Activated T-cell treated with anti-CD3 and anti-CD28 coated beads, Interleukin-2, amount 50 U/mL, for 1 hour (primary cell): ENCODE results near the gene RPS6KA4.
A peak's percentile ranks its signal among the peaks of the same experiment; 100 is the strongest.

ENCODE experiments used
- DNase-seq: peaks from one replicate; pipeline ENCODE4 v3.0.0-alpha.2; 2020

RPS6KA4 gene

DNA sequence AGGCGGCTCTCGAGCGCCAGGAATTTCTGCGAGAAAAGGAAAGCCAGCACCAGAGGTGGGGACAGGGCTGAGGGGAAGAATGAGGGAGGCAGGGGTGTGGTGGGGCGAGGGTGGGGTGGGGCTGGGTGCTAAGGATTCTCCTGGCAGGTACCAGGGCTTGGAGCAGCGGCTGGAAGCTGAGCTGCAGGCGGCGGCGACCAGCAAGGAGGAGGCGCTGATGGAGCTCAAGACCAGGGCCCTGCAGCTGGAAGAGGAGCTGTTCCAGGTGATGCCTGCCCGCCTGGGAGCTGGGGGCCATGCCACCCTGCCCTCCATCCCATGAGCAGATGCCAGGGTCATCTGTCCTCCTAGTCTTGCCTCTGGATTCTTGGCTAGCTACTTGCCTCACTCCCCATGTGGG is 9.6 kb upstream of the RPS6KA4 start:
- DNase-seq: no peak

GRCh38 chr11:64351136-64351631 is 7.8 kb upstream of the RPS6KA4 start:
- DNase-seq: no peak

DNA sequence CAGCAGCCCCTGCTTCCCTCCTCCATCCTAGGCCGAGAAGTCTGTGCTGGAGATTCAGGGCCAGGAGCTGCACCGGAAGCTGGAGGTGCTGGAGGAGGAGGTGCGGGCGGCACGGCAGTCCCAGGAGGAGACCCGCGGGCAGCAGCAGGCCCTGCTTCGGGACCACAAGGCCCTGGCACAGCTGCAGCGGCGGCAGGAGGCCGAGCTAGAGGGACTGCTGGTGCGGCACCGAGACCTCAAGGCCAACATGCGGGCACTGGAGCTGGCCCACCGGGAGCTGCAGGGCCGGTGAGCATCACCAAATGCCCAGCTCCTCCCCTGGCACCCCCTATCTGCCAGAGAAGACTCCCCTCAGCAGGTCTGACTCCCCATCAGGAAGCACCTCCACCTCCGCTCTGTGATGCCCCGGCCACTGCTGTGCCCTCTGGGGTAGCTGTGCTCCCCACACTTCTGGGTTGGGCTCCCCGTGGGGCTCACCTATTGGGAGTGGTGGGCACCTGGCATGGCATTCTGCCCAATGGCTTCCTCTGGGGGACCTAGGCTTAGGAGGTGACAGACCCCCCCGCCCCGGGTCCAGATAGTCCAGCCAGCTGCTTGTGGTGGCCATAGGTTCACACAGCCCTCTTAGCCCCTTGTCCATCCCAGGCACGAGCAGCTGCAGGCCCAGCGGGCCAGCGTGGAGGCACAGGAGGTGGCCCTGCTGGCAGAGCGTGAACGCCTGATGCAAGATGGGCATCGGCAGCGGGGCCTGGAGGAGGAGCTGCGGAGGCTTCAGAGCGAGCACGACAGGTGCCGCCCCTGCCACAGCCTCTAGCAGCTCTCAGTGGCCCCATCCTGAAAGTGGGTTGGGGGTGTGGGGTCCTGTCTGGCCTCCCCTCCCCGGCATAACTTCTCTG is 6.6 kb upstream of the RPS6KA4 start:
- no peak for DNase-seq

GRCh38 chr11:64352995-64353714 is 5.8 kb upstream of the RPS6KA4 start:
- no peak for DNase-seq

GRCh38 chr11:64353715-64354506 is 5.1 kb upstream of the RPS6KA4 start:
- no peak for DNase-seq

DNA sequence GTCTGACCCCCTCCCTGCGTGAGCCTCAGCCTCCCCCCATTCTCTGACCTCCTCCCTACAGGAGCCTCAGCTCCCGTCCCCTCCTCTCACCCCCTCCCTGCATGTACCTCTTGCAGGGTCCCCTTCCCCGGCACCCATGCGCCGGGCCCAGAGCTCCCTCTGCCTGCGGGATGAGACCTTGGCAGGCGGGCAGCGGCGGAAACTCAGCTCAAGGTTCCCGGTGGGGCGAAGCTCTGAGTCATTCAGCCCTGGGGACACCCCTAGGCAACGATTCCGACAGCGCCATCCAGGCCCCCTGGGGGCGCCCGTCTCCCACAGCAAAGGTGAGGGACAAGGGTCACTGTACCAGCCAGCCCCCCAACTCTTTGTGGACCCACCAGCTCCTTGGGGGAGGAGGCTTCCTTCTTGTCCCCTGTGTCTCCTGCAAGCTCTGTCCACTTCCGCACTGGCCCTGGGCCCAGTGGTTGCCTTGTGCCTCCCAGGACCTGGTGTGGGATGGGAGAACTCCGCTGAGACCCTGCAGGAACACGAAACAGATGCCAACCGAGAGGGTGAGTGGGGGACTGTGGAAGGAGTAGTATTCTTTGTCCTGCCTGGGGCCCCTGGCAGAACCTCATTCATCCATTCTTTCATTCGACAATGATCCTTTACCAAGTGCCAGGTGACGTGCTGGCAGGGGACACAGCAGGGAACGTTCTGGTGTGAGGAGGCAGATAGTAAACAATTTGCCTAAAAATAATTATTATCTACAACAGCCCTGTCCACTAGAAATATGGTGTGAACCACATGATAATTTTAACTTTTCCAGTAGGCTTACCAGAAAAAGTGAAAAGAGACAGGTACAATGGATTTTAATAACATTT is 3.7 kb upstream of the RPS6KA4 start:
- peak; percentile 60 for DNase-seq

DNA sequence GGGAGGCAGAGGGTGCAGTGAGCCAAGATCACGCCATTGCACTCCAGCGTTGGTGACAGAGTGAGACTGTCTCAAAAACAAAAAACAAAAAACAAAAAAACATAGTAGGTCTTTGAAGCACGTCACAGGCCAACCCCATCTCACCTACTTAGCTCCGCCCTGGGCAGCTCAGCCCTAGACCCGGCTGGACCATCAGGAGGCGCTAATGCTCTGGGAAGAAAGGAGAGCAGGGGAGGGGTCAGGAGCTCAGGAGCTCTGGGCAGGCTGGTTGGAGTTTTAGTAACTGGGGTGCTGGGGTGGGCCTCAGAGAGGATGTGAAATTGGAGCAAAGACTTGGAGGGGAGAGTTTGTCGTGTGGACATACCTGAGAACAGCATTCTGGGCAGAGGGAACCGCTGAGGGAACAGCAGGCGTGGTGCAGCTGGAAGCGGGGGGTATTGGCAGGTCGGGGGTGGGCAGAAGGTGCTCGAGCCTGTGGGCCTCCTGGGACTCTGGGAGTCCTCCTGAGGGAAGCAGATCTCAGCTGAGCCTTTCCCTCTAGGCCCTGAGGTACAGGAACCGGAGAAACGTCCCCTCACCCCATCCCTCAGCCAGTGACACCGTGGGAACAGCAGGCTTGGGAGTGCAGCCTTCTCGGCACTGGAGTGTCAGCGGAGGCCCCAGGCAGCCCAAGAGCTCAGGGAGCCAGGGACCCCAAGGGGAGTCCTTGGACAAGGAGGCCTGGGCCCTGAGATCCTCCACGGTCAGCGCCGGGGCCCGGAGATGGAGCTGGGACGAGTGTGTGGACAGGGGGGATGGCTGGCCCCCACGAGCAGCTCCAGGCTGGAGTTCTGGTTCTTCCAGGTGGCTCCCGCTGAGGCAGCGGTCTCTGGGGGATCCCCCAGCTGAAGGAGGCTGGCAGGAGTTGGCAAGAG is 2.2 kb upstream of the RPS6KA4 start:
- no peak for DNase-seq

DNA sequence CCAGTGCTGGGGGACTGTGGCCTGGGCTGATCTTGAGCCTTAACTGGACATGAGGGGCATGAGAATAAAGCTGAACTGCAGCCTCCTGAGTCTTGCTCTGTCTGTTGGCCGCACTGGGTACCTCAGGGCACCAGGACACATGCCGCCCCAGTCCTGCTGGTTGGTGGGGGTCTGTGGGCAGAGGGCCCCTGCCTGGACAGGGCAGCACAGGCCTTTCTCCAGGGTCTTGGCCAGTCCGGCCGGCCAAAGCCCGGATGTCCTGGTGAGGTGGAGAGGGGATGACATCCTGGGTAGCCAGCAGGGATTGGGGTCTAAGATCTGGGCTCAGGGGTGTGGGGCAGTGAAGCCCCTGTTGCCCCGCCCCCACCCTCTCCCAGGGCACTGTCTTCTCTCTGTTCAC is 1.5 kb upstream of the RPS6KA4 start:
- DNase-seq: no peak

DNA sequence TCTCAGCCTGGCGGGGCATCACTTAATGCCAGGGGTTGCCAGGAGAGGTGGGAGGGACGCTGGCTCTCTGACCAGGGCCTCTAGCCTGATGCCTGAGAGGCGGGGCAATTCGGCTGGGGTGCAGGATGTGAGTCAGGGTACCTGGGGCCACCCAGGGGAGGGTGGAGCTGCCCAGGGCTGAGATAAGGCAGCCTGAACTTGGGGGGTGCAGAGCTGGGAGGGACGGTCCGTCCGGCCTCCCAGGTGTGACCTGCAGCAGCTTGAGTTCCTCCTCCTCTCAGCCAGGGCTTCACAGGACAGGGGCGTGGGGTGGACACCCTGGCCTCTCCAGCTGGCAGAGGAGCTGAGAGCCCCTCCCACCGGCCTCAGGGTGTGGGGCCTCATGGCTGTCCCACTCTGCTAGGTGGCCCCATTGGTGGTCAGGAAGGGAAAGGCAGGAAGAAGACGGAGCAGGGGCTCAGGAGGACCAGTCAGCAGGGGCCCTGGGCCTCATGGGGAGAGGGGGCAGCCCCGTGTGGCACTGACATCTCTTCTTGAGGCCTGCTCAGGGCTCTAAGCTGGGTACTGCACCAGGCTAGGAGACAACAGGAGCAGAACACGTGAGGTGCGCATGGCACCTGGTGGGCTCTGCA is 942 bp upstream of the RPS6KA4 start:
- DNase-seq: peak; percentile 60

- DNase-seq: no peak
Observed at GRCh38 chr11:64358536-64358906, 441 bp upstream of the RPS6KA4 start.

GRCh38 chr11:64359712-64360445 is 917 bp downstream of the RPS6KA4 start:
- DNase-seq: peak; percentile 51

GRCh38 chr11:64360448-64360921 is 1.5 kb downstream of the RPS6KA4 start:
- DNase-seq: no peak

GRCh38 chr11:64361659-64362058 is 2.7 kb downstream of the RPS6KA4 start:
- no peak for DNase-seq

GRCh38 chr11:64362339-64362738 is 3.4 kb downstream of the RPS6KA4 start:
- DNase-seq: no peak

DNA sequence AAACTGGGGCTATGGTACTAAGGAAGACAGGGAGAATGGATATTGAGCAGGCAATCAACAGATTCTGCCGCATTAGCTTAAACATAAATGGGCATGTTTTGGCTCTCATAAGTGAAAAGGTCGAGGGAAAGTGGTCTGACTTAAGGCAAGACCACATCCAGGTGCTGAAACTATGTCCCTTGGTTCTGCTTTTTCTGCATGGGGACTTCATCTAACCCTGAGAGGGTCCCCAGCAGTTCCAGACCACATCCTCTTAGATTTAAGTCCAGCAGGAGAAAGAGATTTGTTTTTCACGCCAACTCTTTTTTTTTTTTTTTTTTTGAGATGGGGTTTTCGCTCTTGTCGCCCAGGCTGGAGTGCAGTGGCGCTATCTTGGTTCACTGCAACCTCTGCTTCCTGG is 5.5 kb downstream of the RPS6KA4 start:
- no peak for DNase-seq

DNA sequence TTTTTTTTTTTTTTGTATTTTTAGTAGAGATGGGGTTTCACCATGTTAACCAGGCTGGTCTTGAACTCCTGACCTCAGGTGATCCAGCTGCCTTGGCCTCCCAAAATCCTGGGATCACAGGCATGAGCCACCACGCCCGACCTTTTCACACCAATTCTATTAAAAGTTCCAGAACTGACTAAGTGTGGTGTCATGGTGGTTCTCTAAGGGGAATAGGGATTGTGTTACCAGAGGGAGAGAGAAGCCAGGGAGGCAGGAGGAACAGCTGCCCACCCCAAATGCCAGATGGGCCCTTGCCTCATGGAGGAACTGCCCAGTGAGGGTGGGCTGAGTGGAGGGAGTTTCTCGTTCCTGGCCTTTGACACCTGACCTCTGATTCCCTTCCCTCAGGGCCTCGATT is 5.9 kb downstream of the RPS6KA4 start:
- no peak for DNase-seq

DNA sequence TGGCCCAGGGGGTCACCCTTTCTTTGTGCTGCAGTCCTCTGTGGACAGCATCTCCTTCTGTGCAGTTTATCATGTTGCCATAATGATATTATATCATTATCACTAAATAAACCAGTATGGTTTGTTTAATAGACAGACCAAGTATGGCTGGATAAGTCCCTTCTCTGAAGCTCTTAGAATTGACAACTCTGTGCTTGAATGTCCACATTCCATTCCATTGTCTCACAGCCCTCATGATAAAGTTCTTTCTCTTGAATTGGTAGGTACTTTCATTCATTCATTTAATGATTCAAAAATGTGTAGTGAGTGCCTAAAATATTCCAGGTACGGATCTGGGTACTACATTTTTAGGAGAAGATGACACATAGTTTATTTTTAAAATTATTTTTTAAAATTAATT is 7.8 kb downstream of the RPS6KA4 start:
- DNase-seq: no peak

DNA sequence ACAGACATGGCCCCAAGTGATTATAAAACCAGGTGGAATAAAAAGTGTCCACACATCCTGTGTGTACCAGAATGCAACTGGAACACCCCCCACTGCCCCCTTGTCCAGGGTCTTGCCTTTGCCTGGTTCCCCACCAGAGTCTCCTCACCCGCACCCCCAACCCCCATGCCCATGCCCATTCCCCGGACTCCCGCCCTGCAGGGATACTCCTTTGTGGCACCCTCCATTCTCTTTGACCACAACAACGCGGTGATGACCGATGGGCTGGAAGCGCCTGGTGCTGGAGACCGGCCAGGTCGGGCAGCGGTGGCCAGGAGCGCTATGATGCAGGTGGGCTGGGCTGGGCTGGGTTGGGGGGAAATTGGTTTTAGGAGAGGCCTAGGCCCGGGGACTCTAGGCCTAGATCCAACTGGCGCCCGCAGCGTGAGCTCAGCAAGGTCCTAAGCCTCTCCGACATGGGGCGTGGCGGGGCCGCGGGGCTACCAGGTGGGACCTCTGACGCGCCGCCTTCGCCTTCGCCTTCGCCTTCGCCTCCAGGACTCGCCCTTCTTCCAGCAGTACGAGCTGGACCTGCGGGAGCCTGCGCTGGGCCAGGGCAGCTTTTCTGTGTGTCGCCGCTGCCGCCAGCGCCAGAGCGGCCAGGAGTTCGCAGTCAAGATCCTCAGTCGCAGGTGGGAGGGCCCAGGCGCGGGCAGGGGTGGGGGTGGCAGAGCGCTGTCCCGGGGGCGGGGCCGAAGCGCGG is 9.1 kb downstream of the RPS6KA4 start:
- DNase-seq: no peak

- no peak for DNase-seq
Observed at GRCh38 chr11:64368673-64369074, 9.7 kb downstream of the RPS6KA4 start.
